GM21447 (cell line): ENCODE results near the gene TRABD2B.

Source experiments
- ATAC-seq: cut with Tn5 transposase; IDR thresholded peaks from one replicate; pipeline ENCODE4 v1.9.1; 2021; ENCODE audit not compliant: unreplicated experiment

Gene TRABD2B

GRCh38 chr1:47711848-47712492 lies 285.2 kb downstream of the TRABD2B start:
- ATAC-seq: no peak

- ATAC-seq: no peak
These were observed 285.9 kb downstream of the TRABD2B start for GRCh38 chr1:47711184-47711847.
